ENCODE results near the gene DOCK7. TPM values are rescaled to one million over a fixed set of nuclear protein-coding genes. Genes with fewer than 3 reads are reported as not detected.
"Not testable (repeated sequence)": the region's sequence is repeated elsewhere in the genome, so short reads cannot be mapped to it uniquely, and the experiment has no call there.

Gene DOCK7
- total RNA-seq, 2 donors from 2014 or later = 31.6 to 32.0 TPM

DNA sequence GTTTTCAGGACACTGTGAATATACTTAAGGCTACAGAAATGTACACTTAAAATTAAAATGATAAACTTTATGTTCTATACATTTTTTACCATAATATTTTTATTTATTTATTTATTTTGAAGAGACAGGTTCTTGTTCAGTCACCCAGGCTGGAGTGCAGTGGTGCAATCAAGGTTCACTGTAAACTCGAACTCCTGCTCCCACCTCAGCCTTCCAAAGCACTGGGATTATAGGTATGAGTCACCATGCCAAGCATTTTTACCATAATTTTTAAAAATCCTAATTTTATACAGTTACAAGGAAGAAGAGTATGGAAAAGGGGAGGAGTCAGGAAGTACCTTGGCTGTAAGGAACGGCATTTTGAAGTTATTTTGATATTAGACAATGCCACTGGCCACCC lies 114.5 kb downstream of the DOCK7 start:
- H3K36me3 ChIP-seq (replicated peaks in 1 of 2; ENCODE audit: insufficient read depth in 1 of 2, low read depth in 2 of 2) = no peaks in the 10 kb centered on the region
- intact Hi-C loops (cut with DNase I) = no loop called here
- no peak for ATAC-seq

DNA sequence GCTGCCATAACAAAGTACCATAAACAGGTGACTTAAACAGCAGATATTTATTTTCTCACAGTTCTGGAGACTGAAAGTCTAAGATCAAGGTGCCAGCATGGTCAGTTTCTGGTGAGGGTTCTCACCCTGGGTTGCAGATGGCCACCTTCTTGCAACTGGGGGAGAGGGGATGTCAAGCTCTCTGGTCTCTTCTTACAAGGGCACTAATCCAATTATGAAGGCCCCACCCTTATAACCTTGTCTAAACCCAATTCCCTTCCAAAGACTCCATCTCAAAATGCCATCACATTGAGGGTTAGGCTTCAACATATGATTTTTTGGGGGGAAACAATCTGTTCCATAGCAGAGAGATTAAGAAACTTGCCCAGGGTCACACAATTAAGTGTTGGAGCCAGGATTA lies 115.7 kb downstream of the DOCK7 start:
- no peak for DNase-seq
- Histone ChIP-seq H3K27ac (no peak overlapping the region), H3K27me3 (no peaks in the 10 kb centered on the region), H3K4me1 (no peaks in the 10 kb centered on the region), H3K4me3 (no peak overlapping the region), H3K9me3 (no peaks in the 10 kb centered on the region), H3K36me3 (replicated peaks in 1 of 2; ENCODE audit: insufficient read depth in 1 of 2, low read depth in 2 of 2) (no peaks in the 10 kb centered on the region)
- intact Hi-C loops (cut with DNase I) = no loop called here
- ATAC-seq = no peak
- TF ChIP-seq, protein P1, sequence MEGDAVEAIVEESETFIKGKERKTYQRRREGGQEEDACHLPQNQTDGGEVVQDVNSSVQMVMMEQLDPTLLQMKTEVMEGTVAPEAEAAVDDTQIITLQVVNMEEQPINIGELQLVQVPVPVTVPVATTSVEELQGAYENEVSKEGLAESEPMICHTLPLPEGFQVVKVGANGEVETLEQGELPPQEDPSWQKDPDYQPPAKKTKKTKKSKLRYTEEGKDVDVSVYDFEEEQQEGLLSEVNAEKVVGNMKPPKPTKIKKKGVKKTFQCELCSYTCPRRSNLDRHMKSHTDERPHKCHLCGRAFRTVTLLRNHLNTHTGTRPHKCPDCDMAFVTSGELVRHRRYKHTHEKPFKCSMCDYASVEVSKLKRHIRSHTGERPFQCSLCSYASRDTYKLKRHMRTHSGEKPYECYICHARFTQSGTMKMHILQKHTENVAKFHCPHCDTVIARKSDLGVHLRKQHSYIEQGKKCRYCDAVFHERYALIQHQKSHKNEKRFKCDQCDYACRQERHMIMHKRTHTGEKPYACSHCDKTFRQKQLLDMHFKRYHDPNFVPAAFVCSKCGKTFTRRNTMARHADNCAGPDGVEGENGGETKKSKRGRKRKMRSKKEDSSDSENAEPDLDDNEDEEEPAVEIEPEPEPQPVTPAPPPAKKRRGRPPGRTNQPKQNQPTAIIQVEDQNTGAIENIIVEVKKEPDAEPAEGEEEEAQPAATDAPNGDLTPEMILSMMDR (IDR thresholded peaks at IDR 0.05) = no peak
- no peak for TF ChIP-seq POLR2A (IDR thresholded peaks at IDR 0.05)

More for the DNA sequence above, 114.5 kb downstream of the DOCK7 start:
- TF ChIP-seq, protein P1 (IDR thresholded peaks at IDR 0.05) = no peak
- TF ChIP-seq POLR2A (IDR thresholded peaks at IDR 0.05) = no peak
- DNase-seq = no peak
- H3K27me3 ChIP-seq = no peaks in the 10 kb centered on the region
- no peaks in the 10 kb centered on the region for H3K9me3 ChIP-seq
- no peak overlapping the region for H3K4me3 ChIP-seq
- 63 to 65% methylated on average over 2 of the region's 2 CpGs for WGBS, 2 donors
- no peaks in the 10 kb centered on the region for H3K4me1 ChIP-seq
- no peak overlapping the region for H3K27ac ChIP-seq

DNA sequence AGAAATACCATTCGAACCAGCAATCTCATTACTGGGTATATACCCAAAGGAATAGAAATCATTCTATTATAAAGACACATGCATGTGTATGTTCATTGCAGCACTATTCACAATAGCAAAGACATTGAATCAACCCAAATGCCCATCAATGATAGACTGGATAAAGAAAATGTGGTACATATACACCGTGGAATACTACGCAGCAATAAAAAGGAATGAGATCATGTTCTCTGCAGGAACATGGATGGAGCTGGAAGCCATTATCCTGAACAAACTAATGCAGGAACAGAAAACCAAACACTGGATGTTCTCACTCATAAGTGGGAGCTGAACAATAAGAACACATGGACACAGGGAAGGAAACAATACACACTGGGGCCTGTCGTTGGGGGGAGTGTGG lies 116.7 kb downstream of the DOCK7 start:
- DNase-seq; H3K27ac ChIP-seq; intact Hi-C loops (cut with DNase I); H3K4me3 ChIP-seq; H3K27me3 ChIP-seq; H3K36me3 ChIP-seq (replicated peaks in 1 of 2; ENCODE audit: insufficient read depth in 1 of 2, low read depth in 2 of 2); H3K4me1 ChIP-seq; ATAC-seq; H3K9me3 ChIP-seq: not testable (repeated sequence)
- 89 to 95% methylated on average over 4 of the region's 4 CpGs for WGBS, 2 donors

DNA sequence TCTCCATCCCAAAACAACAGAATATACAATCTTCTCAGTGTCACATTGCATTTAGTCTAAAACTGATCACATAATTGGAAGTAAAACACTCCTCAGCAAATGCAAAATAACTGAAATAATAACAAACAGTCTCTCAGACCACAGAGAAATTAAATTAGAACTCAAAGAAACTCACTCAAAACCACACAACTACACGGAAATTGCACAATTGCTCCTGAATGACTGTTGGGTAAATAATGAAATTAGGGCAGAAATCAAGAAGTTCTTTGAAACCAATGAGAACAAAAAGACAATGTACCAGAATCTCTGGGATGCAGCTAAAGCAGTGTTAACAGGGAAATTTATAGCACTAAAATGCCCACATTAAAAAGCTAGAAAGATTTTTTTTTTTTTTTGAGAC lies 120.3 kb downstream of the DOCK7 start:
- DNase-seq; H3K4me3 ChIP-seq; H3K27me3 ChIP-seq; intact Hi-C loops (cut with DNase I); H3K9me3 ChIP-seq; H3K4me1 ChIP-seq; H3K36me3 ChIP-seq (replicated peaks in 1 of 2; ENCODE audit: insufficient read depth in 1 of 2, low read depth in 2 of 2); ATAC-seq; H3K27ac ChIP-seq: not testable (repeated sequence)
- 74 to 90% methylated on average over 1 of the region's 1 CpG for WGBS, 2 donors

DNA sequence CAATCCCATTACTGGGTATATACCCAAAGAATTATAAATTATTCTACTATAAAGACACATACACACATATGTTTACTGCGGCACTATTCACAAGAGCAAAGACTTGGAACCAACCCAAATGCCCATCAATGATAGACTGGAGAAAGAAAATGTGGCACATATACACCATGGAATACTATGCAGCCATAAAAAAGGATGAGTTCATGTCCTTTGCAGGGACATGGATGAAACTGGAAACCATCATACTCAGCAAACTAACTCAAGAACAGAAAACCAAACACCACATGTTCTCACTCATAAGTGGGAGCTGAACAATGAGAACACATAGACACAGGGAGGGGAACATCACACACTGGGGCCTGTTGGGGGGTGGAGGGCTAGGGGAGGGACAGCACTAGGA lies 121.0 kb downstream of the DOCK7 start:
- DNase-seq; H3K9me3 ChIP-seq; intact Hi-C loops (cut with DNase I); ATAC-seq; H3K27me3 ChIP-seq; H3K27ac ChIP-seq; H3K36me3 ChIP-seq (replicated peaks in 1 of 2; ENCODE audit: insufficient read depth in 1 of 2, low read depth in 2 of 2); H3K4me3 ChIP-seq; H3K4me1 ChIP-seq: not testable (repeated sequence)
- WGBS, 2 donors = 95 to 100% methylated on average over 1 of the region's 1 CpG

DNA sequence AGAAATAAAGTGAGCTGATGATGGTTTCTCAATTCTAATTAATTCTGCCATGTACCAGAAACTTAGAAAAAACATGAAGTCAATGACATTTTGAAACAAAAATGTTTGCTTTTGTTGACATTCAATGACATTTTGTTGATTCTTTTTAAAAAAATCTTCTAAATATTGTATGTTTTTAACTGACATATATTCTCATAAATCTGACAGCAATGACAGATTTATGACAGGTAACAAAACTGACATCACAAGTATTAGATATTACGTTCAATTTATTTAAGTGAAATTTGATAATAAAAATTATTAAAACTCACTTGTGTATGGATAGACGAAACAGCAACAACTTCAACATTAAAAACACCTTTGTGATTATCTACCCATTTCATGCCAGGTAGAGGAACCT lies 126.9 kb downstream of the DOCK7 start:
- no peaks in the 10 kb centered on the region for H3K36me3 ChIP-seq (replicated peaks in 1 of 2; ENCODE audit: insufficient read depth in 1 of 2, low read depth in 2 of 2)
- H3K4me3 ChIP-seq = no peak overlapping the region
- TF ChIP-seq, protein P1 (IDR thresholded peaks at IDR 0.05) = no peak
- TF ChIP-seq POLR2A (IDR thresholded peaks at IDR 0.05) = no peak
- H3K27me3 ChIP-seq = no peaks in the 10 kb centered on the region
- ATAC-seq = no peak
- intact Hi-C loops (cut with DNase I) = no loop called here
- H3K27ac ChIP-seq = no peak overlapping the region
- 92 to 98% methylated on average over 2 of the region's 2 CpGs for WGBS, 2 donors
- H3K9me3 ChIP-seq = no peaks in the 10 kb centered on the region
- H3K4me1 ChIP-seq = no peaks in the 10 kb centered on the region
- DNase-seq = no peak

All from body of pancreas (tissue), 4 donors.